Brain pericyte (primary cell): ENCODE measurements around the gene INTS6.

Experiments used
- DNase-seq: peaks from one replicate; pipeline ENCODE4 v3.0.0-alpha.2; 2012; ENCODE audit warnings: low read depth, low spot score

The INTS6 gene

GRCh38 chr13:51452361-51453206 lies at the start of gene INTS6:
INTS6 (minus strand) TSS chr13:51453036; CDS start chr13:51452525, 511 bp downstream.
- DNase-seq, result peak; percentile 97

GRCh38 chr13:51502153-51502651 lies 49.4 kb upstream of the INTS6 start:
- DNase-seq, result no peak

DNA sequence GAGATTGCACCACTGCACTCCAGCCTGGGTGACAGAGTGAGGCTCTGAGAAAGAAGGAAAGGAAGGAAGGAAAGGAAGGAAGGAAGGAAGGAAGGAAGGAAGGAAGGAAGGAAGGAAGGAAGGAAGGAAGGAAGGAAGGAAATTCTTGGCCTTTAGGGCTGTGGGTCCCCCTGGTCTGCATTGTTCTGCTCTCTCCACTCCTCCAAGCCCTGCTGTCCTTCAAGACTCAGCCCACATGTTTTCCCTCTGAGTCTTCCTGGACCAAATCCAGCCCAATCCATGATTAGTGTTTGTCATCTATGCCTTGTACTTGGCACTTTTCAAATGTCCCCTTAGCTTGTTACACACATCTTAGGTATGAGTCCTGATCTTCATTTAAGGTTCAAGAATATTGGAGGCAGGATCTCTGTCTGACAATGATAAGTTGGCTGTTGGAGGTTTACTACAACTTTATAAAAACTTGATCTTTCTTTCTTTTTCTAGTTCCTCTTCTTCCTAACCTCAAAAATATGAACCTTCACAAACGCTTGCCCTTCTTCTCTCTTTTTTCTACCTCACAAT lies 48.8 kb upstream of the INTS6 start:
- DNase-seq, result no peak

- no peak for DNase-seq
Observed at GRCh38 chr13:51501096-51501495, 48.3 kb upstream of the INTS6 start.

DNA sequence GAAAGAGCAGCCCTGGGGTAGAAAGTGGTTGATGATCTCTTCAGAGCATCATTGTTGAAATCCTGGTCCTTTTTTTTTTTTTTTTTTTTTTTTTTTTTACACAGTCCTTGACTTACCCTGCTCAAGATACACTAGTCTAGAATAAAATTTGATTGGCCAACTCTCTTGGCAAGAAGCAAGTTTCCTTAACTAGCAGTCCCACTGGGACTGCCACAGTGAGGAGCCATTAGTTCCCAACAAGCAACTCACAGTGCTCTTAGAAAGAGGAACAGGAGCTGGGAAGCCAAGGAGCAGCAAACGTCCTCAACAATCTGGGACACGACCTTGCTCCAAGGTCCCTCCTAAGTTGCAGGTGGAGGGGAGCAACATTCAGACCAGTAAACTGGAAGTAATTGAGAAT lies 47.9 kb upstream of the INTS6 start:
- DNase-seq, result no peak

DNA sequence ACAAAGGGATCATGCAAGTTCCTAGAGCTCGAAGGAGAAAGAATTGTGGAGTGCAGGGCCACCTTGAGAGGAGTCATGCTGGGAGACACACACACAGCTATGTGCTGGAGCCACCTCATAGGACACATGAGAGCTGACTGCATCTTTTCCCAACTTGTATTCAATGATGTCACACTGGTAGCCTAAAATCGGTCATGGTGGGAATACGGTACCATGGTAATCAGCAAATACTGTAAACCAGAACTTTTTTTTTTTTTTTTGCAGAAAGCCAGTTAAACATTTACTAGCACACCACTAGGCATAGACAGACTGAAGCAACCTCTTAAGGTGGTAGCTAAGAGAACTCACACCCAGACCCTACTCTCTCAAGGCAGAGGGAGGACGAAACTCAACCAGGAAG lies 47.0 kb upstream of the INTS6 start:
- DNase-seq, result no peak

DNA sequence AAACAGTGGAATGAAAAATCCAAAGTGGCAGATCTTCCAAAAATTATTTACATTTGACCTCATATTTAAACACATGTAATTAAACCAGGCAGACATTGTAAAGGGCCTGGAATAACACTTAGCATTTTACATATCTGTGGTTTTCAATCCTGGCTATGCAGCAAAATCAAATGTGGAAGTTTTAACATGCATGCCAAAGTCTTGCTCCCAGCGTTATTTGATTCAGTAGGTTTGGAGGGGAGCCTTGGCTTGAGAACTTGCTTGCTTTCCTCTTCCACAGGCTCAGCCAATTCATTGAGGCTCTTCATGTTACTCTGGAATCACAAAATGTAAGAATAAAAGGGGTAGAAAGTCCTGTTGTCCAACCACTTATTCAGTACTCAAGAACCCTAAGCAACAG lies 42.5 kb upstream of the INTS6 start:
- DNase-seq, result no peak

DNA sequence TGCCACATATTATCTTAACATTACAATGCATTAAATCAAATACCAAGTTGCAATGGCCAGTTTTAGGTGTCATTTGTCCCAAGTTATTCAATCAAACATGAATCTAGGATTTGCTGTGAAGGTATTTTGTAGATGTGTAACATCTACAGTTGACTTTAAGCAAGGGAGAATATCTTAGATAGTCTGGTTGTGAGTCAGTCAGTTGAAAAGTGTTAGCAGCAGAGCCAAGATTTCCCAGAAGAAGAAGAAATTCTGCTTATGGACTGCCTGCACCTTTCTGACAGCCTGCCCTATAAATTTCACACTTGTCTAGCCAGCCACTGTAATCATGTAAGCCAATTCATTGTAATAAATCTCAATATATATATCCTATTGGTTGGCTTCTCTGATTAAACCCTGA lies 41.3 kb upstream of the INTS6 start:
- no peak for DNase-seq

DNA sequence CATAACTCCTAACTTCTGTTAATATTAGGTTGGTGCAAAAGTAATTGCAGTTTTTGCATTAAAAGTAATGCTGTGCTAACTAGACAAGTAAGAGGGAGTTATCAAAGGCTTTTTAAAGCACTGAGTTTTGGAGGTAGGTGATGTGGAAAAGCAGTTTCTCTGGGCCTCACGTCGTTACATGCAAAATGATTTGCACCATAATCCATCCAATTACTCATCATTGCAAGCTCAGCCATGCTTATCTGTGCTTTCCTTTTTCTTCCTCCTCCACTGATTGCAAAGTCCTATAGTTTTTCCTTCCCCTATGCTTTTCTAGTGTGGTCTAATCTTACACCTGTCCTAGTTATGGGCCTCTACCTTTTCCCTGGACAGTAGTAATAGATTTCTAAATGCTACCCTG lies 35.4 kb upstream of the INTS6 start:
- no peak for DNase-seq

DNA sequence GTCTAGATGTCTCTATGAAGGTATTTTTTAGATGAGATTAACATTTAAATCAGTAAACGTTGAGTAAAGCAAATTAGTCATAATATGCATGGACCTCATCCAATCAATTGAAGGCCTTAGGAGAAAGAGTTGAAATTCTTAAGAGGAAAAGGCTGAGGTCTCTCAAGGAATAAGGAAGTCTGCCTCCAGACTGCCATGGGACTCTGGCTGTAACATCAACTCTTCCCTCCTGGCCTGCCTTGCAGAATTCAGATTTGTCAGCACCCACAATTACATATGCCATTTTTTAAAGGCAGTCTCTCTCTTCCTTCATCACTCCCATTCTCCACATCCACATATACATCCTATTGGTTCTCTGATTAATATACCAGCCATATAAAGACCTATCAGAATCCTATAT lies 28.8 kb upstream of the INTS6 start:
- DNase-seq, result no peak

GRCh38 chr13:51479199-51479523 lies 26.3 kb upstream of the INTS6 start:
- no peak for DNase-seq

DNA sequence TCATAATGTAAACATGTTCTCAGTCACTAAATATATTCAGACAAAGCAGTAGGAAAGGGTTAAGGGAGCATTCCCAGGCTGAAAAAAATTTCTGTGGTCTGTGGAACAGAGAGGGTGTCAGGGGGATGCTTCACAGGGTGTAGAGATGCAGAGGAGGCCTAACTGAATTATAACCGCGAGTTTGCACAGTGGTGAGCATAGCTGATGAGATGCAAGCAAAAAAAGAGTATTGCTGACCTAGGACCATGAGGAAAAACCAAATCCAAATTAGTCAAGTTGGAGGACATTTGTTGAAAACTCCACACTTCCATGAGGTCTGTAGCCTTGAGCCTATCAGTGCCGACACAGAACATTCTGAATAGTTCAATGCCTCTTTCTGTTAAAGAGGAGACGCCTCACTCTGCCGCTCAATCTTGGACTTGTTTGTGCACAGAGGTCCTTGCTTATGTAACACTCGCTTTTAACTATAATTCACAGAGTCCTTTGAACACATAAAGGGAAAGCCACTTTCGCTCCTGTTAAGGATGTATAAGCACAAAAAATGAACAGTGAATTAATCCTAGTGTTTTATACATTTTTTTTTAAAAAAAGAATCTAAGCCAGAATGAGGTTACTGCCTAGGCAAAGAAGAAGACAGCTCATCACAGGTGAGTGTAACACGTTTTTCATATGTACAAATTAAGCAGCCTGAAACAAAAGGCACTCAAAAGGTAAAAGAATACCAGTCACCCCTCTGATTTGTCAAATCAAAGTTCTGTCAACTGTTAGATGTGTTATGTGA lies 25.8 kb upstream of the INTS6 start:
- no peak for DNase-seq

DNA sequence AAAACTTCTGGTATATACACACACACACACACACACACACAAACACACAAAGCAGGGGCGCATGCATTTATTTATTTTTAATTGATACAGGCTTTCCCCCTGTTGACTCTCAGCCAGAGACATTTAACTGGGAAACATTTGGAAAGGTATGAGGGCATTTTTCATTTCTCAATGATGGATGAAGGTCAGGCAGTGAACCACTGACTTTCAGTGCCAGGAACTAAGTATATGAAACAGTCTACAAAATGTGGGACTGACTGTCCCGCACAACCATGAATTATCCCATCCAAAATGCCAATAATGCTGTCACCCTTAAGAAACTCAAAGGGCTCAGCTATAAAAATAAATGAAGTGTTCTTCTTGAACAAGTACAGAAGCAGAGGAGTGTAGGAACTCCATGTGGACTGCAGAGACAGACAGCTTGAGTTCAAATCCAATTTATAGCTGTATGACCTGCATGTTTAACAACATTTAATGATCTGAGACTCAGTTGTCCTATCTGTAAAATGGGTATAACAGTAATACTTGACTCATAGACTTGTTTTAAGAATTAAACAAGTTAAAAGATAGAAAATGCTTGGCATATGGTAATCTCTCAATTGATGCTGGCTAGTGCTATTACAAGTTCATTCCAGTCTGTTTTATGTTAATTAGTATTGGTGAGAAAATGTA lies 25.0 kb upstream of the INTS6 start:
- no peak for DNase-seq

GRCh38 chr13:51477149-51477548 lies 24.3 kb upstream of the INTS6 start:
- no peak for DNase-seq

GRCh38 chr13:51475727-51476501 lies 23.1 kb upstream of the INTS6 start:
- DNase-seq, result no peak

DNA sequence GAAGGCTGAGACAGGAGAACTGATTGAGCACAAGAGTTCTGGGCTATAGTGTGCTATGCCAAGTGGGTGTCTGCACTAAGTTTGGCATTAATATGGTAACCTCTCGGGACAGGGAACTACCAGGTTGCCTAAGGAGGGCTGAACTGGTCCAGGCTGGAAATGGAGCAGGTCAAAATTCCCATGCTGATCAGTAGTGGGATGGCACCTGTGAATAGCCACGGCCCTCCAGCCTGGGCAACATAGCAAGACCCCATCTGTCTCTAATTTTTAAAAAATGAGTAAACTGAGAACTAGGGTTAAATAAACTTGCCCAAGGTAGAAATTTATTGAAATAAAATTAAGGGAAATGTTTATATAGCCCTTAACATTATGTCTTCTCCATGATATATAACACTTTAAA lies 17.0 kb upstream of the INTS6 start:
- DNase-seq, result no peak

DNA sequence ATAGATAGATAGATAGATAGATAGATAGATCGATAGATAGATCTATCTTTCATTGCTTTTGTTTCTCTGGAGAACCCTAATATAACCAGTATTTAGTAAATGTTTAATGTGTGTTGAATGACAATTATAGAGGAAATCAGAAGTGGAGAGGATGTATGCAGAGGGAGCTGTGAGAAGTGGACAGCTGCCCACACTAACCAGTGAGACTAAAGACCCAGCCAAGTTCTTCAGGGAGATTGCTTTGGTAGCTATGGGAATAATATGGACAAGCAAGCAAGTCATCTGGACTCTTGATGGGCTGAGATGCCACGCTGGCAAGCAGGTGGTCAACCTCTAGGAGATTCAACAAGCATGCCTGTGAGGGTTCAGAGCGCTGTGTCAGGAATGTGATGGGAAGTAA lies 14.9 kb upstream of the INTS6 start:
- no peak for DNase-seq

DNA sequence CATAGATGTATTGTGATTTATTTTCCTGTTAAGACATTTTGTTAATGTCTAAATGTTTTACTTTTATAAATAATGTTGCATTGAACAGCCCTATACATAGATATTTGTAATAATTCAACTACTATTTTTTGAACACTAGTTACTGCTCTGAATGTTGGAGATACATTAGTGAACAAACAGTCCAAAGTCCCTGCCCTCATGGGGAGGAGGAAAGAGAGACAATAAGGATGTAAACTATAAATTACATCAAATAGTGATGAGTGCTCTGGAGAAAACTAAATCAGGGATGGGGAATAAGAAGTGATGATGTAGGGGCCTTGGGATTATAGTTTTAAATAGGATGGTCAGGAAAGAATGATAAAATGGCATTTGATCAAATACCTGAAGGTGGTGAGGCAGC lies 12.3 kb upstream of the INTS6 start:
- no peak for DNase-seq

DNA sequence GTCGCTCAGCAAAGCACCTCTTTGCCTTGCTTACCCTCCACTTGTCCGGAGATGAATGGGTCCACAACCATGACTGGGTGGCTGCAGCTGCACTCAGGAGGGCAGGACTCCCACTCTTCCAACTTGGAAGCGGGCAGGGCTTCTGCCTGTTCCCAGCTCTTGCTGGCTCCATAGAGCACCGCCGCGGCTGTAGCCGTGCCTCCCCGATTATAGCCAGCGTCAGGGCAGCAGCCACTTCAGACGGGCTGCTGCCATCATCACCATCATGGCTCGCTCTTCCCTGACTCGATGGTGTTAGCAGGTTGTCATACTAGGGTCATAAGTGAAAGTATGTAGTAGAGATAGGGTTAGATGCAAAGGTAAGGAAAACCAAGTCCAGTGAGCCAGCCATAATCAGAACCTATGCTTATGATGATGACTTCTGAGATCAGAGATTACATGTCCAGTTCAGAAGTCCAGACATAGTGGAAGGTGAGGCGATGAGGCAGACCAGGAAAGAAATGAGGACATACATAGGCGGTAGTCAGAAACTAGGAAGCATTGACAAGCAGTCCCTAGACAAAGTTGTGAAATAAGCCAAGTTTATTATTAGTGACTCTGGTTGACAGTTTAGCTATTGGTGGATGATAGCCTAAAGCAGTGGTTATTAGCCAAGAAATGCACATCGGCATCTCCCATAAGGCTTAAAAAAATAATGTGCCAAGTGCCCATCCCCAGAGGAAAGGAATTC lies 4.4 kb upstream of the INTS6 start:
- DNase-seq, result no peak

DNA sequence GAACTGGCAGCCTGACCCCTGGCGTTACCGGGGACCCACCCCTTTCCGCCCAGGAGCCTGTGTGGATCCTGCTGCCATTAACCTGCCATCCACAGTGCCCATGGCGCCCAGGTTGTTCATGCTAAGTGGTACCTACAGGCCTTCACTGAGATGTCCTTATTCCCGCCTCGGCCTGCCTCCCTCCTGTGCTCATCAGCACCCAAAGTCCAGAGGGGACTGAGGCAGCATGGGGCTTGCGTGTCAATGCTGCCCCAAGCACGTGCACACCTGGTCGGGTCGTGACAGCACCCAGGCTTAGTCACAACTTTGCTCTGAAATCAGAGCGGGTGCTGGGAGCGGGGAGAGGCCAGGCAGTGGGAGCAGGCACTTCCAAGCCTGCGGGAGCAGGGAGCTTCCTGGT lies 3.7 kb upstream of the INTS6 start:
- DNase-seq, result no peak

GRCh38 chr13:51455532-51455931 lies 2.7 kb upstream of the INTS6 start:
- no peak for DNase-seq
